Fibroblast of skin of scalp (primary cell): Measurements from ENCODE around the gene RSPO3. TPM values are rescaled to one million over a fixed set of nuclear protein-coding genes. Genes with fewer than 3 reads are reported as not detected.
A peak's percentile ranks its signal among the peaks of the same experiment; 100 is the strongest.
"Not testable (repeated sequence)": the region's sequence is repeated elsewhere in the genome, so short reads cannot be mapped to it uniquely, and the experiment has no call there.

Experiments used
- DNase-seq: peaks from one replicate; pipeline ENCODE4 v3.0.0-alpha.2; 2013
- polyA plus RNA-seq, 2 experiments: library from polyadenylated mRNA; unstranded; fragments of 120-200 nt; gene quantifications; one replicate each; pipeline ENCODE4 v1.2.1, GENCODE V29; 2013; ENCODE audit not compliant: insufficient read length in 2 of 2

The RSPO3 gene
- 2.4 TPM for polyA plus RNA-seq (2013, experiment 1 of 2; ENCODE audit: insufficient read length)
- 3.4 TPM for polyA plus RNA-seq (2013, experiment 2 of 2; ENCODE audit: insufficient read length)

- peak; percentile 36 for DNase-seq
These were observed at the start of gene RSPO3 for GRCh38 chr6:127118298-127119101. TSS of gene RSPO3 (plus strand) at chr6:127118671. CDS start at chr6:127119193, 522 bp downstream.

GRCh38 chr6:127069659-127070279 is 48.7 kb upstream of the RSPO3 start:
- peak; percentile 47 for DNase-seq

GRCh38 chr6:127073222-127073621 is 45.2 kb upstream of the RSPO3 start:
- DNase-seq = no peak

- DNase-seq = peak; percentile 65
These were observed 42.0 kb upstream of the RSPO3 start for GRCh38 chr6:127076466-127076865.

GRCh38 chr6:127077886-127078285 is 40.6 kb upstream of the RSPO3 start:
- no peak for DNase-seq

GRCh38 chr6:127078669-127079068 is 39.8 kb upstream of the RSPO3 start:
- no peak for DNase-seq

- DNase-seq = no peak
These were observed 38.8 kb upstream of the RSPO3 start for GRCh38 chr6:127079681-127080080.

GRCh38 chr6:127080081-127080480 is 38.4 kb upstream of the RSPO3 start:
- DNase-seq = no peak

GRCh38 chr6:127083231-127083962 is 35.1 kb upstream of the RSPO3 start:
- DNase-seq = no peak

- no peak for DNase-seq
These were observed 34.5 kb upstream of the RSPO3 start for GRCh38 chr6:127083963-127084310.

- DNase-seq = no peak
These were observed 33.3 kb upstream of the RSPO3 start for GRCh38 chr6:127085181-127085580.

GRCh38 chr6:127090051-127090450 is 28.4 kb upstream of the RSPO3 start:
- DNase-seq = peak; percentile 11

- DNase-seq = peak; percentile 43
These were observed 26.0 kb upstream of the RSPO3 start for GRCh38 chr6:127092466-127092865.

GRCh38 chr6:127094791-127095190 is 23.7 kb upstream of the RSPO3 start:
- DNase-seq = no peak

GRCh38 chr6:127096167-127096566 is 22.3 kb upstream of the RSPO3 start:
- no peak for DNase-seq

GRCh38 chr6:127097442-127097841 is 21.0 kb upstream of the RSPO3 start:
- not testable (repeated sequence) for DNase-seq

- peak; percentile 35 for DNase-seq
These were observed 17.8 kb upstream of the RSPO3 start for GRCh38 chr6:127100510-127101140.

GRCh38 chr6:127102299-127102698 is 16.2 kb upstream of the RSPO3 start:
- DNase-seq = peak; percentile 82

- no peak for DNase-seq
These were observed 15.6 kb upstream of the RSPO3 start for GRCh38 chr6:127102859-127103258.

GRCh38 chr6:127103482-127103881 is 15.0 kb upstream of the RSPO3 start:
- DNase-seq = no peak

- no peak for DNase-seq
These were observed 10.6 kb upstream of the RSPO3 start for GRCh38 chr6:127107916-127108315.

GRCh38 chr6:127110712-127111111 is 7.8 kb upstream of the RSPO3 start:
- no peak for DNase-seq

GRCh38 chr6:127111526-127111925 is 6.9 kb upstream of the RSPO3 start:
- no peak for DNase-seq
